Astrocyte (in vitro differentiated cells and primary cell): ENCODE measurements around the gene CREB3L2. TPM values are rescaled to one million over a fixed set of nuclear protein-coding genes. Genes with fewer than 3 reads are reported as not detected.

Experiments
- DNase-seq: peaks from one replicate; pipeline ENCODE4 v3.0.0-alpha.2; 2010; ENCODE audit warnings: low read depth
- FAIRE-seq: peaks from 2 replicates; lab custom pipeline; 2011; peaks lifted over from hg19 to GRCh38; lab: Jason Lieb, UNC
- H2AFZ ChIP-seq: 2 replicates; pipeline ENCODE4 v1.6.0; 2012; ENCODE audit warnings: low read depth, low read length, inconsistent platforms
- H3K27ac ChIP-seq: 2 replicates; pipeline ENCODE4 v1.5.1; 2011; ENCODE audit warnings: low read depth, low read length, inconsistent platforms
- H3K27me3 ChIP-seq: 2 replicates; pipeline ENCODE4 v1.6.0; 2011; ENCODE audit warnings: low read length, inconsistent platforms; ENCODE audit not compliant: insufficient read depth
- H3K36me3 ChIP-seq: 2 replicates; pipeline ENCODE4 v1.5.1; 2011; ENCODE audit warnings: low read length, inconsistent platforms; ENCODE audit not compliant: insufficient read depth
- H3K4me1 ChIP-seq: 2 replicates; pipeline ENCODE4 v1.5.1; 2011; ENCODE audit warnings: low read length, inconsistent platforms; ENCODE audit not compliant: insufficient read depth
- H3K4me2 ChIP-seq: 2 replicates; pipeline ENCODE4 v1.6.0; 2012; ENCODE audit warnings: low read length, inconsistent platforms
- H3K4me3 ChIP-seq: 2 replicates; pipeline ENCODE4 v1.5.1; 2011; ENCODE audit warnings: low read depth, mild to moderate bottlenecking, low read length, inconsistent platforms; ENCODE audit not compliant: insufficient read depth
- H3K79me2 ChIP-seq: 2 replicates; pipeline ENCODE4 v1.6.0; 2012; ENCODE audit warnings: mild to moderate bottlenecking, low read length, inconsistent platforms; ENCODE audit not compliant: insufficient read depth
- H3K9ac ChIP-seq: 2 replicates; pipeline ENCODE4 v1.6.0; 2012; ENCODE audit warnings: mild to moderate bottlenecking, low read length, inconsistent platforms
- H3K9me3 ChIP-seq: 2 replicates; pipeline ENCODE4 v1.5.1; 2012; ENCODE audit warnings: low read depth, mild to moderate bottlenecking, low read length, inconsistent platforms; ENCODE audit not compliant: insufficient read depth
- H4K20me1 ChIP-seq: 2 replicates; pipeline ENCODE4 v1.6.0; 2012; ENCODE audit warnings: low read length, inconsistent platforms; ENCODE audit not compliant: insufficient read depth
- H3K27ac Mint-ChIP-seq: one replicate; pipeline ENCODE4 v1.8.0; 2021; ENCODE audit warnings: mild to moderate bottlenecking, mixed read lengths; ENCODE audit not compliant: unreplicated experiment
- H3K27me3 Mint-ChIP-seq: one replicate; pipeline ENCODE4 v1.8.0; 2021; ENCODE audit warnings: low read depth, mixed read lengths; ENCODE audit not compliant: unreplicated experiment
- H3K36me3 Mint-ChIP-seq: one replicate; pipeline ENCODE4 v1.8.0; 2021; ENCODE audit warnings: low read depth, mixed read lengths; ENCODE audit not compliant: unreplicated experiment
- H3K4me1 Mint-ChIP-seq: one replicate; pipeline ENCODE4 v1.8.0; 2021; ENCODE audit warnings: low read depth, mixed read lengths; ENCODE audit not compliant: unreplicated experiment
- H3K4me3 Mint-ChIP-seq: one replicate; pipeline ENCODE4 v1.8.0; 2021; ENCODE audit warnings: mild to moderate bottlenecking, moderate library complexity, mixed read lengths; ENCODE audit not compliant: unreplicated experiment
- H3K9me3 Mint-ChIP-seq: one replicate; pipeline ENCODE4 v1.8.0; 2021; ENCODE audit warnings: mild to moderate bottlenecking, mixed read lengths; ENCODE audit not compliant: unreplicated experiment
- CTCF ChIP-seq: IDR thresholded peaks from 2 replicates; pipeline ENCODE4 v1.5.1; 2011; ENCODE audit warnings: low read depth, mild to moderate bottlenecking, inconsistent platforms, low read length, moderate library complexity; ENCODE audit not compliant: insufficient read depth
- EZH2 ChIP-seq: IDR thresholded peaks from 2 replicates; pipeline ENCODE4 v1.6.1; 2012; ENCODE audit warnings: mild to moderate bottlenecking, low read length, inconsistent platforms; ENCODE audit not compliant: insufficient read depth
- total RNA-seq: library from RNA; stranded (reverse); gene quantifications from 2 replicates; pipeline ENCODE4 v1.2.1, GENCODE V29; 2021

CREB3L2 gene
- total RNA-seq, 1 donor from 2014 or later: 116 TPM

- Mint-ChIP-seq H3K27me3 (no peaks in the 10 kb centered on the region), H3K9me3 (no peaks in the 10 kb centered on the region), H3K4me1 (peaks cover 68% of the 10 kb centered on the region), H3K4me3 (no peak overlapping the region), H3K36me3 (peaks cover 44% of the 10 kb centered on the region), H3K27ac (peak overlapping the region; percentile 95)
- Histone ChIP-seq H4K20me1 (no peaks in the 10 kb centered on the region), H3K4me2 (peak overlapping the region; percentile 78), H3K27ac (peak overlapping the region; percentile 94), H3K4me1 (peaks cover 60% of the 10 kb centered on the region), H3K36me3 (peaks cover 42% of the 10 kb centered on the region), H3K27me3 (no peaks in the 10 kb centered on the region), H3K79me2 (no peaks in the 10 kb centered on the region), H3K4me3 (peak overlapping the region; percentile 16), H3K9me3 (no peaks in the 10 kb centered on the region), H2AFZ (no peak overlapping the region), H3K9ac (peak overlapping the region; percentile 72)
- TF ChIP-seq CTCF (no peak), EZH2 (no peak)
- FAIRE-seq (no peak), DNase-seq (peak; percentile 70)
Observed at GRCh38 chr7:137882806-137883205, 119.1 kb downstream of the CREB3L2 start.

- H3K4me3 ChIP-seq: peak overlapping the region; percentile 16
- FAIRE-seq: peak; percentile 99
- H2AFZ ChIP-seq: no peak overlapping the region
- DNase-seq: peak; percentile 100
- Mint-ChIP-seq H3K27me3 (no peaks in the 10 kb centered on the region), H3K36me3 (peaks cover 45% of the 10 kb centered on the region), H3K4me3 (peak overlapping the region; percentile 40), H3K27ac (peak overlapping the region; percentile 95), H3K4me1 (peaks cover 69% of the 10 kb centered on the region), H3K9me3 (no peaks in the 10 kb centered on the region)
- peaks cover 48% of the 10 kb centered on the region for H3K36me3 ChIP-seq
- no peaks in the 10 kb centered on the region for H3K27me3 ChIP-seq
- no peaks in the 10 kb centered on the region for H3K9me3 ChIP-seq
- peak overlapping the region; percentile 94 for H3K27ac ChIP-seq
- H3K9ac ChIP-seq: peak overlapping the region; percentile 72
- no peaks in the 10 kb centered on the region for H4K20me1 ChIP-seq
- peak overlapping the region; percentile 78 for H3K4me2 ChIP-seq
- H3K79me2 ChIP-seq: no peaks in the 10 kb centered on the region
- H3K4me1 ChIP-seq: peaks cover 60% of the 10 kb centered on the region
- TF ChIP-seq CTCF (no peak), EZH2 (no peak)
Observed at GRCh38 chr7:137882261-137882668, 119.6 kb downstream of the CREB3L2 start.

- no peaks in the 10 kb centered on the region for H3K9me3 Mint-ChIP-seq
- Histone ChIP-seq H2AFZ (no peak overlapping the region), H3K9me3 (no peaks in the 10 kb centered on the region), H3K9ac (peak overlapping the region; percentile 29), H3K4me2 (peak overlapping the region; percentile 40), H3K79me2 (no peaks in the 10 kb centered on the region), H3K36me3 (peaks cover 50% of the 10 kb centered on the region), H4K20me1 (no peaks in the 10 kb centered on the region), H3K4me1 (peaks cover 60% of the 10 kb centered on the region), H3K4me3 (no peak overlapping the region), H3K27ac (peak overlapping the region; percentile 94), H3K27me3 (no peaks in the 10 kb centered on the region)
- peaks cover 47% of the 10 kb centered on the region for H3K36me3 Mint-ChIP-seq
- no peak for DNase-seq
- peak overlapping the region; percentile 95 for H3K27ac Mint-ChIP-seq
- no peak for FAIRE-seq
- no peaks in the 10 kb centered on the region for H3K27me3 Mint-ChIP-seq
- TF ChIP-seq EZH2 (no peak), CTCF (no peak)
- peak overlapping the region; percentile 15 for H3K4me3 Mint-ChIP-seq
- peaks cover 66% of the 10 kb centered on the region for H3K4me1 Mint-ChIP-seq
Observed at GRCh38 chr7:137881607-137882260, 120.2 kb downstream of the CREB3L2 start.
